GM12874 (cell line): ENCODE results near the gene CLPSL1.

Source experiments
- CTCF ChIP-seq: IDR thresholded peaks from 2 replicates; pipeline ENCODE4 v1.5.1; 2011; ENCODE audit warnings: low read depth, mild to moderate bottlenecking, control low read depth, low read length, moderate library complexity; ENCODE audit not compliant: insufficient read depth

CLPSL1 gene

GRCh38 chr6:35781290-35781689 lies 471 bp downstream of the CLPSL1 start:
- no peak for TF ChIP-seq CTCF

- TF ChIP-seq CTCF: no peak
Observed at GRCh38 chr6:35782424-35782823, 1.6 kb downstream of the CLPSL1 start.

GRCh38 chr6:35784200-35784599 lies 3.4 kb downstream of the CLPSL1 start:
- TF ChIP-seq CTCF: no peak

- TF ChIP-seq CTCF: no peak
Observed at GRCh38 chr6:35786272-35786671, 5.5 kb downstream of the CLPSL1 start.

GRCh38 chr6:35786810-35787209 lies 6.0 kb downstream of the CLPSL1 start:
- no peak for TF ChIP-seq CTCF

- no peak for TF ChIP-seq CTCF
Observed at GRCh38 chr6:35787266-35788218, 6.7 kb downstream of the CLPSL1 start.

- no peak for TF ChIP-seq CTCF
Observed at GRCh38 chr6:35788423-35788982, 7.7 kb downstream of the CLPSL1 start.
